Activated T-helper 2 cell treated with anti-CD3 and anti-CD28 coated beads, Interferon-gamma antibody, Interleukin-2, Interleukin-4, amounts not matched to agents 10 μg/mL and 5 μg/mL and 100 μg/mL, durations not matched to agents 14 hours and 24 hours and 36 hours (primary cell): ENCODE results near the gene BOD1. TPM values are rescaled to one million over a fixed set of nuclear protein-coding genes. Genes with fewer than 3 reads are reported as not detected.

ENCODE experiments used
- DNase-seq: peaks from one replicate; pipeline ENCODE4 v3.0.0; 2021; ENCODE audit warnings: low spot score
- H3K27ac Mint-ChIP-seq: one replicate; pipeline ENCODE4 v1.8.0; 2021; ENCODE audit warnings: mixed read lengths
- H3K27me3 Mint-ChIP-seq: one replicate; pipeline ENCODE4 v1.8.0; 2021; ENCODE audit warnings: low read depth, mixed read lengths
- H3K36me3 Mint-ChIP-seq: one replicate; pipeline ENCODE4 v1.8.0; 2021; ENCODE audit warnings: low read depth, mixed read lengths
- H3K4me1 Mint-ChIP-seq: one replicate; pipeline ENCODE4 v1.8.0; 2021; ENCODE audit warnings: low read depth, mixed read lengths
- H3K4me3 Mint-ChIP-seq: one replicate; pipeline ENCODE4 v1.8.0; 2021; ENCODE audit warnings: low read depth, mild to moderate bottlenecking, moderate library complexity, mixed read lengths
- H3K9me3 Mint-ChIP-seq: one replicate; pipeline ENCODE4 v1.8.0; 2021; ENCODE audit warnings: mixed read lengths
- intact Hi-C: fragments of 100-400 bp; cut with micrococcal nuclease; formaldehyde crosslinking; loops from one replicate; pipeline ENCODE4 v1.15.1; 2023
- total RNA-seq: library from RNA; stranded (reverse); gene quantifications from 2 replicates; pipeline ENCODE4 v1.2.3, GENCODE V29; 2022

The BOD1 gene
- total RNA-seq, 1 donor from 2014 or later = 32.3 TPM

DNA sequence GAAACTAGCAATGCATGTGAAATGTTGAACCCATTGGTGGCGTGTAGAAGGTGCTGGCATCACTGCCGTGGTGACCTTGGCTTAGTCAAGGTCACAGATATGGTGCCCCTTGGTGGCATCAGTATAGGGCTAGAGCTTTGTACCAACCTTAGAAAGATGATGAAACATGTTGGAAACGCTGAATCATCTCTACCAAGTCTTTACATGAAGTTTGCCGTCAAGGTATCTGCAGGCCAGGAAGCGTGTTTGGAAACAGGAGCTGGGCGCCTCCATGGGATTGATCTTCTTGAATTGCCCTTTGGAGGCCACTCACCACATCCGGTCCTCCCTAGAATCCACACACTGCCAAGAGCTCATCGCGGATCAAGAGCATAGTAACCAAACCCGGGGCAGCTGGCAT lies 16.9 kb upstream of the BOD1 start:
- no peak overlapping the region for H3K27ac Mint-ChIP-seq
- no peaks in the 10 kb centered on the region for H3K9me3 Mint-ChIP-seq
- no peaks in the 10 kb centered on the region for H3K36me3 Mint-ChIP-seq
- H3K27me3 Mint-ChIP-seq = peaks cover 5% of the 10 kb centered on the region
- intact Hi-C loops = no loop called here
- DNase-seq = no peak
- no peak overlapping the region for H3K4me3 Mint-ChIP-seq
- H3K4me1 Mint-ChIP-seq = peaks cover 9% of the 10 kb centered on the region

DNA sequence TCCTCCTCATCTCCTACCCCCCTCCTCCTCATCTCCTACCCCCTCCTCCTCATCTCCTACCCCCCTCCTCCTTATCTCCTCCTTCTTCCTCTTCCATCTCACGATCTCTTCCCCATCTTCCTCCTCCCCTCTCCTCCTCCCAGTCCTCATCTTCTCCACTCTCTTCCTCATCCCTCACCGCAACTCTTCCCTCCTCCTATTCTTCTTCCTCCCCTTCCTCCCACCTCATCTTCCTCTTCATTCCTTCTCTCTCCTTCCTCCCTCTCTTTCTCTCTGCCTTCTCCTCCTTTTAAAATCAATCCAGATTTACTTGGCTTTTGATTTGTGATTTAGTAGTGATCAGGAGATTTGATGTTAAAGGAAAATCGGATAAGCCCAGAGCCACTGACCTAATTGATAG lies 15.0 kb upstream of the BOD1 start:
- no peak for DNase-seq
- Mint-ChIP-seq H3K4me1 (no peaks in the 10 kb centered on the region), H3K27ac (no peak overlapping the region), H3K9me3 (no peaks in the 10 kb centered on the region), H3K27me3 (peaks cover 5% of the 10 kb centered on the region), H3K36me3 (no peaks in the 10 kb centered on the region), H3K4me3 (no peak overlapping the region)
- intact Hi-C loops = no loop called here

DNA sequence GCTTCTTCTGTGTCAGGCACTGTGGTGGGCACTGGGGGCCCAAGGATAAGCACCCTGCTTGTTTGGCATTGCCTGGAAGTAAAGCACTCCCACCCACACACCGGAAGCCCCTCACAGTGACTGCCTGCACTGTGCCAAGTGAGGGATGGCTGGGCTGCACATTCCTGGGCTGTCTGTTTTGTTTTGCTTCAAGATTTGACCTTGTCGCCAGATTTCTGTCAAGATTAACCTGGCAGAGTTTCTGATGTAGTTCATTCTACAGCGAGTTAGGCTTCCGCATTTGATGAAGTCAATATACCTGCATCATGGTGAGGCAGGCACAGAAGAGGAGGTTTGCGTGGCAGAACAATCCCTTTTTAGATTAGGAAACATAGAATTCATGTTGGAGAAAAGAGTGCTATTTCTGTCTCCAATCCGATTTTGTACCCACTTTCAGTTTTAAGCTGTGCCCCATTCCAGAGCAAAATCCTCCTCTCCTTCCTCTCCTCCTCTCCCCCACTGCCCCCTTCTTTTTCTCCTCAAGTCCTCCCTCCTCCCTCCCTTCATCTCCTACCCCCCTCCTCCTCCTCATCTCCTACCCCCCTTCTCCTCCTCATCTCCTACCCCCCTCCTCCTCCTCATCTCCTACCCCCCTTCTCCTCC lies 14.4 kb upstream of the BOD1 start:
- no peaks in the 10 kb centered on the region for H3K36me3 Mint-ChIP-seq
- H3K27me3 Mint-ChIP-seq = peaks cover 5% of the 10 kb centered on the region
- no peak overlapping the region for H3K4me3 Mint-ChIP-seq
- H3K9me3 Mint-ChIP-seq = no peaks in the 10 kb centered on the region
- no peak overlapping the region for H3K27ac Mint-ChIP-seq
- no peaks in the 10 kb centered on the region for H3K4me1 Mint-ChIP-seq
- intact Hi-C loops = no loop called here
- no peak for DNase-seq

DNA sequence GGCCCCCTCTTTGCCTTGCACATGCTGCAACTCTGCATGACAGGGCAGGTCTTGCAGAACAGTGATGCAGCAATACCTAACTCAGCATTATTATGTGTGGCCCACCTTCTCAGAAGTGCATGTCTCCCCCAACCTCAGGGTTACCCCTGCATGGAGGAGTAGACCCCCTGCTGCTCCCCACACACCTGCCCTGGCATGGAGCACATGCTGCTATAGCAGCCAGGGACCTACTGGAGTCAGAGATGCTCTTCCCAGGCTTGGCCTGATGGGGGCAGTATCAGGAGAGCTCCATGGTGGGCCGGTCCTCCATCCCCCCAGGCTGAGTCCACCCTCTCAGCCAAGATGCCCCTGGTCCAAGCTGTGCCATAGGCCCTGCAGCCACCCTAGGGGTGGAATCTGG lies 13.2 kb upstream of the BOD1 start:
- no peaks in the 10 kb centered on the region for H3K9me3 Mint-ChIP-seq
- DNase-seq = no peak
- H3K27me3 Mint-ChIP-seq = peaks cover 5% of the 10 kb centered on the region
- H3K36me3 Mint-ChIP-seq = no peaks in the 10 kb centered on the region
- intact Hi-C loops = no loop called here
- no peak overlapping the region for H3K27ac Mint-ChIP-seq
- H3K4me1 Mint-ChIP-seq = no peaks in the 10 kb centered on the region
- no peak overlapping the region for H3K4me3 Mint-ChIP-seq

GRCh38 chr5:173628501-173628900 lies 12.1 kb upstream of the BOD1 start:
- DNase-seq = no peak
- H3K36me3 Mint-ChIP-seq = no peaks in the 10 kb centered on the region
- peaks cover 5% of the 10 kb centered on the region for H3K27me3 Mint-ChIP-seq
- no peak overlapping the region for H3K27ac Mint-ChIP-seq
- no peaks in the 10 kb centered on the region for H3K9me3 Mint-ChIP-seq
- no peaks in the 10 kb centered on the region for H3K4me1 Mint-ChIP-seq
- no peak overlapping the region for H3K4me3 Mint-ChIP-seq
- intact Hi-C loops = no loop called here

- no peak overlapping the region for H3K27ac Mint-ChIP-seq
- no peaks in the 10 kb centered on the region for H3K36me3 Mint-ChIP-seq
These were observed 11.5 kb upstream of the BOD1 start for GRCh38 chr5:173627860-173628392.

GRCh38 chr5:173627271-173627670 lies 10.8 kb upstream of the BOD1 start:
- DNase-seq = no peak
- Mint-ChIP-seq H3K4me3 (no peak overlapping the region), H3K36me3 (no peaks in the 10 kb centered on the region), H3K27ac (no peak overlapping the region), H3K4me1 (no peaks in the 10 kb centered on the region), H3K9me3 (no peaks in the 10 kb centered on the region), H3K27me3 (peaks cover 3% of the 10 kb centered on the region)
- intact Hi-C loops = no loop called here

More at GRCh38 chr5:173627860-173628392, 11.5 kb upstream of the BOD1 start:
- H3K9me3 Mint-ChIP-seq = no peaks in the 10 kb centered on the region
- no peak for DNase-seq
- no peaks in the 10 kb centered on the region for H3K4me1 Mint-ChIP-seq
- intact Hi-C loops = no loop called here
- no peak overlapping the region for H3K4me3 Mint-ChIP-seq
- peaks cover 5% of the 10 kb centered on the region for H3K27me3 Mint-ChIP-seq

GRCh38 chr5:173626505-173626820 lies 10.0 kb upstream of the BOD1 start:
- DNase-seq = no peak
- H3K4me3 Mint-ChIP-seq = no peak overlapping the region
- peaks cover under 1% of the 10 kb centered on the region for H3K27me3 Mint-ChIP-seq
- H3K4me1 Mint-ChIP-seq = no peaks in the 10 kb centered on the region
- H3K9me3 Mint-ChIP-seq = no peaks in the 10 kb centered on the region
- no peaks in the 10 kb centered on the region for H3K36me3 Mint-ChIP-seq
- intact Hi-C loops = no loop called here
- no peak overlapping the region for H3K27ac Mint-ChIP-seq

DNA sequence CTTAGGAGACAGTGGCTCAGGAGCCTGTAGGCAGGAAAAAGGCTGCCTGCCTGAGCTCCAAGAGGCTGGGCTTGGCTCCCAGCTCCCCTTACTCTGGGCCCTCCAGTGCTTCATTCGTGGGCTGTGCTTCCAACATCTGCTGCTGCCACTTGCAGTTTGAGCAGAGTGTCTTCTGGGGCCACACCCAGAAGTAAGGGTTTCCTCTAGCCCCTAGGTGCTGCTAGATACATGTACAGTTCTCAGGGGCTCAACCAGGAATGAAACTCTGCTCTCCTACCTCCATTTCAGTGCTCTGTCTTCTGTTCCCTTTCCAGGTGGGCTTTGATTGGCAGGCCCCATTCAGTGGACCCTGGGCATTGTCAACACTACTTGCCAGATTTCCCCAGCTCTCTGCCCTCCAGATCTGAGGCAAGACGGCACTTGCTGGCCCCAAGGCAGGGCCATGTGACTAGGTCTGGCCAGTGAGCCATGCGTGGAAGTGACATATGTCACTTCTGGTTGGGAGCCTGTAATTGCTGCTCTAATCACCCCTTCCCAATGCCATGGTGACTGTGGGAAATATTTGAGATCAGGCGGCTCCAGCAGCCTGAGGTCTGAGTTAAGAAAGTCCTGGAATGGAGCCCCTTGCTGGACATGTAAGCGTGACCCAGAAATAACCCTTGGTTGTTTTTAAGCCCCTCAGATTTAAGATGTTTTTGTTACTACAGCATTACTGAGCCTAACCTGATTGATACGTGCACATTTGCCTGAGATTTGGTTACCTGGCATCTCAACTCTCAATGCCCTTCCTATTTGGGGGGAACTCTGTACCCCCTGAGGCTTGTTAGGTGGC lies 9.4 kb upstream of the BOD1 start:
- intact Hi-C loops = no loop called here
- H3K4me1 Mint-ChIP-seq = no peaks in the 10 kb centered on the region

GRCh38 chr5:173625261-173625660 lies 8.8 kb upstream of the BOD1 start:
- Mint-ChIP-seq H3K36me3 (no peaks in the 10 kb centered on the region), H3K4me3 (no peak overlapping the region), H3K27ac (no peak overlapping the region), H3K9me3 (no peaks in the 10 kb centered on the region), H3K4me1 (no peaks in the 10 kb centered on the region), H3K27me3 (no peaks in the 10 kb centered on the region)
- intact Hi-C loops = no loop called here
- no peak for DNase-seq

More for the DNA sequence above, 9.4 kb upstream of the BOD1 start:
- Mint-ChIP-seq H3K4me3 (no peak overlapping the region), H3K27me3 (no peaks in the 10 kb centered on the region), H3K36me3 (no peaks in the 10 kb centered on the region), H3K27ac (no peak overlapping the region), H3K9me3 (no peaks in the 10 kb centered on the region)
- DNase-seq = no peak

GRCh38 chr5:173624282-173624681 lies 7.8 kb upstream of the BOD1 start:
- Mint-ChIP-seq H3K4me3 (no peak overlapping the region), H3K9me3 (no peaks in the 10 kb centered on the region), H3K36me3 (no peaks in the 10 kb centered on the region), H3K27ac (no peak overlapping the region), H3K4me1 (no peaks in the 10 kb centered on the region), H3K27me3 (no peaks in the 10 kb centered on the region)
- intact Hi-C loops = no loop called here
- DNase-seq = no peak

GRCh38 chr5:173623789-173624188 lies 7.3 kb upstream of the BOD1 start:
- no peak overlapping the region for H3K4me3 Mint-ChIP-seq
- no peak for DNase-seq
- no peaks in the 10 kb centered on the region for H3K36me3 Mint-ChIP-seq
- H3K9me3 Mint-ChIP-seq = no peaks in the 10 kb centered on the region
- H3K27me3 Mint-ChIP-seq = no peaks in the 10 kb centered on the region
- no peak overlapping the region for H3K27ac Mint-ChIP-seq
- H3K4me1 Mint-ChIP-seq = peaks cover 1% of the 10 kb centered on the region
- intact Hi-C loops = no loop called here

DNA sequence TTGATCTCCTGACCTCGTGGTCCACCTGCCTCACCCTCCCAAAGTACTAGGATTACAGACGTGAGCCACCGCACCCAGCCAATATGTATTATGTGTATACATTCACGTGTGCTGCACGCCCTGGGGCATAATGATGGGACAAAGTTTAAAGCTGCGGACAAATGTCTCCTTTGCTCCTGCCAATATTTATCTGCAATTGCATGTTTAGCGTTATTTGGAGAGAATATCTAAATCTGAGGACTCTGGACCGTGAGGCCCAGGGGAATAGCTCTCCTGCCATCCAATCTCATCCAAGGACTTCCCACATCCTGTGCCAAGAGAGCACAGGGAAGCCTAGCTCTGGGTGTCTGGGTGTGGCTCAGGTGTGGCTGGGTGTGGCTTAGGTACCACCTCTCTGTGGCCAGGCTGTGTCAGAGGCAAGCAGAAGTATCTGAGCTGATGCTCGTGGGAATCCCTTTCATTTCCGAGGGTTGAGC lies 6.9 kb upstream of the BOD1 start:
- peaks cover 3% of the 10 kb centered on the region for H3K4me1 Mint-ChIP-seq
- intact Hi-C loops = no loop called here
- no peak for DNase-seq
- H3K9me3 Mint-ChIP-seq = no peaks in the 10 kb centered on the region
- H3K27ac Mint-ChIP-seq = no peak overlapping the region
- no peak overlapping the region for H3K4me3 Mint-ChIP-seq
- H3K36me3 Mint-ChIP-seq = no peaks in the 10 kb centered on the region
- no peaks in the 10 kb centered on the region for H3K27me3 Mint-ChIP-seq
